Fibroblast of mammary gland (primary cell): ENCODE results near the gene CES5A.
"Not testable (repeated sequence)": the region's sequence is repeated elsewhere in the genome, so short reads cannot be mapped to it uniquely, and the experiment has no call there.

Source experiments
- DNase-seq: peaks from one replicate; pipeline ENCODE4 v3.0.0-alpha.2; 2010; ENCODE audit warnings: low read depth
- H3K4me3 ChIP-seq: 2 replicates; pipeline ENCODE4 v1.5.1; 2011; ENCODE audit warnings: low read depth, mild to moderate bottlenecking, low read length, moderate library complexity; ENCODE audit not compliant: control insufficient read depth
- TF ChIP-seq, protein P1 (sequence below): conservative IDR thresholded peaks from 2 replicates; pipeline ENCODE4 v1.5.1; 2011; ENCODE audit warnings: low read depth, low read length, inconsistent platforms; ENCODE audit not compliant: control insufficient read depth, insufficient read depth

Gene CES5A

DNA sequence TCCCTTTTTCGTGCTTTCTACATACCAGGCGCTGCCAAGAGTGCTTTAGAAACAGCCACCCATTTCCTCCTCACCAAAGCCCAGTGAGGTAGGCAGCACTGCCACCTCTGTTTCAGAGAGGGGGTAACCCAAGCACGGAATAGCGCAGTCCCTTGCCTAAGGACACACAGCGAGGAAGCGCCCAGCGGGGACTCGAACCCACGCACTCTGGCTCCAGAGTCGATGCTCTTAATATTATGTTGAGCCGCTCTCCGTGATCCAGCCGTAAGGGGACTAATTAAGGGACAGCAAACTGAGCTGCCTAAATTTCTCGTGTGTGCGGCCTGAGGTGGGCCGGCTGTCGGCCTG, 42.8 kb downstream of the CES5A start:
- TF ChIP-seq, protein P1, sequence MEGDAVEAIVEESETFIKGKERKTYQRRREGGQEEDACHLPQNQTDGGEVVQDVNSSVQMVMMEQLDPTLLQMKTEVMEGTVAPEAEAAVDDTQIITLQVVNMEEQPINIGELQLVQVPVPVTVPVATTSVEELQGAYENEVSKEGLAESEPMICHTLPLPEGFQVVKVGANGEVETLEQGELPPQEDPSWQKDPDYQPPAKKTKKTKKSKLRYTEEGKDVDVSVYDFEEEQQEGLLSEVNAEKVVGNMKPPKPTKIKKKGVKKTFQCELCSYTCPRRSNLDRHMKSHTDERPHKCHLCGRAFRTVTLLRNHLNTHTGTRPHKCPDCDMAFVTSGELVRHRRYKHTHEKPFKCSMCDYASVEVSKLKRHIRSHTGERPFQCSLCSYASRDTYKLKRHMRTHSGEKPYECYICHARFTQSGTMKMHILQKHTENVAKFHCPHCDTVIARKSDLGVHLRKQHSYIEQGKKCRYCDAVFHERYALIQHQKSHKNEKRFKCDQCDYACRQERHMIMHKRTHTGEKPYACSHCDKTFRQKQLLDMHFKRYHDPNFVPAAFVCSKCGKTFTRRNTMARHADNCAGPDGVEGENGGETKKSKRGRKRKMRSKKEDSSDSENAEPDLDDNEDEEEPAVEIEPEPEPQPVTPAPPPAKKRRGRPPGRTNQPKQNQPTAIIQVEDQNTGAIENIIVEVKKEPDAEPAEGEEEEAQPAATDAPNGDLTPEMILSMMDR, result no peak
- H3K4me3 ChIP-seq, result no peak overlapping the region
- DNase-seq, result no peak

DNA sequence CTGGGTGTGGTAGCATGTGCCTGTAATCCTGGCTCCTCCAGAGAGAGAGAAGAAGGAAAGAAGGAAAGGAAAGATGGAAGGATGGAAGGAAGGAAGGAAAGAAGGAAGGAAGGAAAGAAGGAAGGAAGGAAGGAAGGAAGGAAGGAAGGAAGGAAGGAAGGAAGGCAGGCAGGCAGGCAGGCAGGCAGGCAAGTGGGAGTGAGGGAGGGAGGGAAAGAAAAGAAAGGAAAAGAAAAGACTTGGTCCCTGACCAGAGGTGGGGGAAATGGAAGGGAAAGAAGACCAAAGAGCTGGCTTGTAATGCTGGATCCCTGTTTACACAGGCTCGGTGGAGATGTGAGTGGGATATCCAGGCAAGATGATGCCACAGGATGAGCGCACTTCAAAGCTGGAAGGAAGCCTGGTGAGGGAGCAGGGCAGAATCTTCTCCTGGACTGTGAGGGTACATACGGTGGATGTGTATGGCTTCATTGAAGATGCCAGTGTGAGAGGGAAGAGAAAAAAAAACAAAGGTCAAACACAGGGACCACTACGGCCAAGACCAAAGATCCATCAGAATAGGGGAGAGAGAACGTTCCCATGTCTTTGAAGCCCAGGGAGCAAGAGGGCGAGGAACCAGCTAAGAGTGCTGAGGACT, 44.4 kb downstream of the CES5A start:
- DNase-seq, result no peak
- H3K4me3 ChIP-seq, result no peak overlapping the region
- TF ChIP-seq, protein P1, result no peak

DNA sequence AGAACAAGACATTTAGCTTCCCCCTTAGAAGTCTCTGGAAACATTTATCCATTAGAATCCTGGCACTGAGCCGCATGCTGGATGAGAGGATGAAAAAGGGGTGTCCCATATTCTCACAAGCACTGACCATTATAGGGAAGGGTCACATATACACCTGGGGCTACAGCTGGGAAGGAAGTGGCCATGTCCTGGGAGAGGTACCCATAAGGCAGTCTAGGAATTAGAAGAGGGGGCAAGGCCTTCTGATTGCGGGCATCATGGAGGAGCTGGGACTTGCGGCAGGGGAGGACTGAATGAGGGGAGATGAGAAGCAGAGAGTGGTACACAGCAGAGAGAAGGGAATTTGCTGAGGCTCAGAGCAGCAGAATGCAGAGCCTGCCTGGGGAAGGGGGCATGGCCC, 45.9 kb downstream of the CES5A start:
- H3K4me3 ChIP-seq, DNase-seq: not testable (repeated sequence)

DNA sequence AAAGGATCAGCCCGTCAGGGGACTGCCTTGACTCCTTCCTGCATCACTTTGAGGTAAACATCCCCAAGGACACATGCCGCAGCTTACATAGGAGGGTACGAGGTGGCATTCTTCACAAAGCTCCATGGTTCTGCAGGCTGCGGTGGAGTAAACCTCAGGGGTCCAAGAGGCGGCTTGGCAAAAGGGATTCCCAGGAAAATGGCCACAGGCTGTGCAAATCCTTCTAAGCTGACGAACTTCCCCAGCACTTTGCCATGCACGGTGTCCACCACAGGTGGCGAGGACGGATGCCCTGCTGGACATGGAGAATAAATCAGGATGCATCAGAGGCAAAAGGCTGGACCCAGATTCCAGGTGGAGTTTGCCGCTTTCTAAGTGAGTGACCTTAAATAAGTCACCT, 46.5 kb downstream of the CES5A start:
- no peak for DNase-seq
- TF ChIP-seq, protein P1, result no peak
- H3K4me3 ChIP-seq, result no peak overlapping the region

DNA sequence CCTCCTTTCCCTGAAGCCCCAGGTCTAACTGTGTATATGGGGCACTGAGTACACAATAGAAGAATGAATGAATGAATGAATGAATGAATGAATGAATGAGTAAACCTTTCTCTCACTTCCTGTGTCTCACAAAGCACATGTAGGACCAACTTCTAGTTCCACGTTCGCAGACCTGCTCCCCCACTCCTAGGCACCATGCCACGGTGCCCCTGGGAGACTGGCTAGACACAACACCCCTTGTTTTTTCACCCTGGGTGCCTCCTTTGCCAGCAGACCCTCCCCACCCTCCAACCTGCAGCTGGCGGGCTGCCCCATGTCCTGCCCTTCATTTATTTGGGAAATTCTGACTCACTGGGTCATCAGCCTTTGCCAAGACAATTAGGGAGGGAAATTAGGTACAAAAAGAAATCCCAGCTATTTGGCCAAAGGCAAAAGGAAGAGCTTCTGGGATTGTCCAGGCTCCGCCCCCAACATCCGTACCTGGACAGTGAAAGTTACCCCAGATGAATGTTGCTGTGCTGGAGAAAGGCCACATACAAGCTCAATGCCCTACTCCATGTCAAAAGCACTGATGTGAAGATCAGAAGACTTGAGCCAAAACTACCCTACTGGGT, 50.0 kb downstream of the CES5A start:
- TF ChIP-seq, protein P1, result no peak
- no peak for DNase-seq
- no peak overlapping the region for H3K4me3 ChIP-seq

DNA sequence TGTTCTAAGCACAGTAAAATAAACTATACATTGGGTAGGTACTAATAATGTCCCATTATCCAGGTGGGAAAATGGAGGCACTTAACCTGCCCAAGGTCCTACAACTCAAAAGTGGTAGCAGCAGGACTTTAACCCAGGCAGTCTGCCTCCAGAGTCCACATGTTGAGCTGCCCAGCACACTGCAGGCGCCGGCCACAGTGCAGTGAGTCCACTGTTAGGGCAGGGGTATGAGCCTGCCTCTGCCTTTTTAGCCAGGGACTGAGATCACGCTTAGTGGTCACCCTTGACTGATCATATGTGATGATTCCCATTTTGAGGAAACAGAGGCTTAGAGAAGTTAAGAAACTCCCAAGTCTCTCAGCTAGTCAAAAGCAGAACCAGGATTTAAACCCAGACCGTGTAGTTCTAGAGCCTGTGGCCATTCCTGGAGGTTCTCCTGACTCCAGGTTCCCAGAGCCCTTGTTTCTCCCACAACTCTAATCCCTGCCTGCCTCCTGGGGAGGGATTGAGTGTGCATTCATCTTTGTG, 50.6 kb downstream of the CES5A start:
- DNase-seq, result no peak
- TF ChIP-seq, protein P1, result no peak
- no peak overlapping the region for H3K4me3 ChIP-seq

DNA sequence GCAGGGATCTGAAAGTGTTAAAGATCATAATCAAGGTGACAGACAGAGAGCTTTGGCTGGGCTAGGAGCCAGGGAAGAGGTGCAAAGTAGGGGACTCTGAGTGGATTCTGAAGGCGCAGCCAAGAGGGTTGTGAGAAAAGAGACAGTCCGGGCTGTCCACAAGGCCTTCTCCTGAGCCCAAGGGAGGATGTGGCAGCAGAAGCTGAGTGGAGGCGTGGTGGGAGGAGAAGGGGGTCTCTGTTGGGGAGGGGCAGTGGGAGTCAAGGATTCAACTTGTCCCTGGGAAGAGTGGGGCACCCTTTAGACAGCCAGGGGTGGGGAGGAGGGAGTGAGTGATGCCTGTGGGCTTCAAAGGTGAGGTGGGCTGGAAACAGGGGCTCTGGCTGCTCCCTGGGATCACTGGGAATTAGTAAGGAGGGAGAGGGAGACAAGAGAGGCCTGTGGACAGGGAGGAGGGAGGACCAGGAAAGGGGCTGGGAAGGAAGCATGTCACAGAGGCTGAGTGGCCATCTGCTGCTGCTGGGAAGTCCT, 52.8 kb downstream of the CES5A start:
- TF ChIP-seq, protein P1, result no peak
- no peak for DNase-seq
- no peak overlapping the region for H3K4me3 ChIP-seq
